HEK293 (cell line): Measurements from ENCODE around the gene PDE8B.

Source experiments
- CTCF ChIP-seq: fragments of 450-650 bp; formaldehyde crosslinking; IDR thresholded peaks from 2 replicates; pipeline ENCODE4 v1.5.1; 2016; ENCODE audit warnings: missing biosample characterization, missing genetic modification characterization
- TCF7L2 ChIP-seq: IDR thresholded peaks from 2 replicates; pipeline ENCODE4 v1.6.1; 2011; ENCODE audit warnings: low read depth, mild to moderate bottlenecking, inconsistent platforms, low read length, moderate library complexity, borderline replicate concordance
- YY1 ChIP-seq: fragments of 450-650 bp; formaldehyde crosslinking; IDR thresholded peaks from 2 replicates; pipeline ENCODE4 v1.5.1; 2018; ENCODE audit warnings: missing biosample characterization, missing genetic modification characterization
- ZNF174 ChIP-seq: fragments of 450-650 bp; formaldehyde crosslinking; IDR thresholded peaks from 2 replicates; pipeline ENCODE4 v1.5.0; 2017; ENCODE audit warnings: missing biosample characterization, mild to moderate bottlenecking, missing genetic modification characterization
- ZNF18 ChIP-seq: fragments of 450-650 bp; formaldehyde crosslinking; IDR thresholded peaks from 2 replicates; pipeline ENCODE4 v1.5.1; 2016; ENCODE audit warnings: missing biosample characterization, missing genetic modification characterization
- ZNF433 ChIP-seq: fragments of 450-650 bp; formaldehyde crosslinking; IDR thresholded peaks from 2 replicates; pipeline ENCODE4 v1.5.1; 2016; ENCODE audit warnings: missing biosample characterization, missing genetic modification characterization, low read depth
- ZNF558 ChIP-seq: fragments of 450-650 bp; formaldehyde crosslinking; IDR thresholded peaks from 2 replicates; pipeline ENCODE4 v1.5.1; 2016; ENCODE audit warnings: missing biosample characterization, missing genetic modification characterization
- ZNF660 ChIP-seq: fragments of 450-650 bp; IDR thresholded peaks from 2 replicates; pipeline ENCODE4 v1.5.1; 2018; ENCODE audit warnings: missing biosample characterization, mild to moderate bottlenecking, missing genetic modification characterization
- ZNF830 ChIP-seq: fragments of 450-650 bp; IDR thresholded peaks from 2 replicates; pipeline ENCODE4 v1.5.0; 2018; ENCODE audit warnings: missing biosample characterization, missing genetic modification characterization, low read depth, mild to moderate bottlenecking, moderate library complexity
- TF ChIP-seq, protein P1 (sequence below): fragments of 450-650 bp; formaldehyde crosslinking; IDR thresholded peaks from 2 replicates; pipeline ENCODE4 v1.5.1; 2016; ENCODE audit warnings: missing biosample characterization, missing genetic modification characterization
- TF ChIP-seq, protein P2 (sequence below): fragments of 450-650 bp; formaldehyde crosslinking; IDR thresholded peaks from 2 replicates; pipeline ENCODE4 v1.5.1; 2016; ENCODE audit warnings: missing biosample characterization, missing genetic modification characterization

- TF ChIP-seq CTCF (no peak), ZNF558 (tag by site-specific recombination) (no peak), ZNF830 (tag by site-specific recombination) (no peak), ZNF174 (no peak), ZNF18 (tag by site-specific recombination) (no peak), TCF7L2 (no peak), ZNF660 (tag by site-specific recombination) (no peak), YY1 (tag by site-specific recombination) (no peak), ZNF433 (tag by site-specific recombination) (no peak)
- TF ChIP-seq, protein P1, sequence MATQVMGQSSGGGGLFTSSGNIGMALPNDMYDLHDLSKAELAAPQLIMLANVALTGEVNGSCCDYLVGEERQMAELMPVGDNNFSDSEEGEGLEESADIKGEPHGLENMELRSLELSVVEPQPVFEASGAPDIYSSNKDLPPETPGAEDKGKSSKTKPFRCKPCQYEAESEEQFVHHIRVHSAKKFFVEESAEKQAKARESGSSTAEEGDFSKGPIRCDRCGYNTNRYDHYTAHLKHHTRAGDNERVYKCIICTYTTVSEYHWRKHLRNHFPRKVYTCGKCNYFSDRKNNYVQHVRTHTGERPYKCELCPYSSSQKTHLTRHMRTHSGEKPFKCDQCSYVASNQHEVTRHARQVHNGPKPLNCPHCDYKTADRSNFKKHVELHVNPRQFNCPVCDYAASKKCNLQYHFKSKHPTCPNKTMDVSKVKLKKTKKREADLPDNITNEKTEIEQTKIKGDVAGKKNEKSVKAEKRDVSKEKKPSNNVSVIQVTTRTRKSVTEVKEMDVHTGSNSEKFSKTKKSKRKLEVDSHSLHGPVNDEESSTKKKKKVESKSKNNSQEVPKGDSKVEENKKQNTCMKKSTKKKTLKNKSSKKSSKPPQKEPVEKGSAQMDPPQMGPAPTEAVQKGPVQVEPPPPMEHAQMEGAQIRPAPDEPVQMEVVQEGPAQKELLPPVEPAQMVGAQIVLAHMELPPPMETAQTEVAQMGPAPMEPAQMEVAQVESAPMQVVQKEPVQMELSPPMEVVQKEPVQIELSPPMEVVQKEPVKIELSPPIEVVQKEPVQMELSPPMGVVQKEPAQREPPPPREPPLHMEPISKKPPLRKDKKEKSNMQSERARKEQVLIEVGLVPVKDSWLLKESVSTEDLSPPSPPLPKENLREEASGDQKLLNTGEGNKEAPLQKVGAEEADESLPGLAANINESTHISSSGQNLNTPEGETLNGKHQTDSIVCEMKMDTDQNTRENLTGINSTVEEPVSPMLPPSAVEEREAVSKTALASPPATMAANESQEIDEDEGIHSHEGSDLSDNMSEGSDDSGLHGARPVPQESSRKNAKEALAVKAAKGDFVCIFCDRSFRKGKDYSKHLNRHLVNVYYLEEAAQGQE (tag by site-specific recombination), result no peak
- TF ChIP-seq, protein P2, sequence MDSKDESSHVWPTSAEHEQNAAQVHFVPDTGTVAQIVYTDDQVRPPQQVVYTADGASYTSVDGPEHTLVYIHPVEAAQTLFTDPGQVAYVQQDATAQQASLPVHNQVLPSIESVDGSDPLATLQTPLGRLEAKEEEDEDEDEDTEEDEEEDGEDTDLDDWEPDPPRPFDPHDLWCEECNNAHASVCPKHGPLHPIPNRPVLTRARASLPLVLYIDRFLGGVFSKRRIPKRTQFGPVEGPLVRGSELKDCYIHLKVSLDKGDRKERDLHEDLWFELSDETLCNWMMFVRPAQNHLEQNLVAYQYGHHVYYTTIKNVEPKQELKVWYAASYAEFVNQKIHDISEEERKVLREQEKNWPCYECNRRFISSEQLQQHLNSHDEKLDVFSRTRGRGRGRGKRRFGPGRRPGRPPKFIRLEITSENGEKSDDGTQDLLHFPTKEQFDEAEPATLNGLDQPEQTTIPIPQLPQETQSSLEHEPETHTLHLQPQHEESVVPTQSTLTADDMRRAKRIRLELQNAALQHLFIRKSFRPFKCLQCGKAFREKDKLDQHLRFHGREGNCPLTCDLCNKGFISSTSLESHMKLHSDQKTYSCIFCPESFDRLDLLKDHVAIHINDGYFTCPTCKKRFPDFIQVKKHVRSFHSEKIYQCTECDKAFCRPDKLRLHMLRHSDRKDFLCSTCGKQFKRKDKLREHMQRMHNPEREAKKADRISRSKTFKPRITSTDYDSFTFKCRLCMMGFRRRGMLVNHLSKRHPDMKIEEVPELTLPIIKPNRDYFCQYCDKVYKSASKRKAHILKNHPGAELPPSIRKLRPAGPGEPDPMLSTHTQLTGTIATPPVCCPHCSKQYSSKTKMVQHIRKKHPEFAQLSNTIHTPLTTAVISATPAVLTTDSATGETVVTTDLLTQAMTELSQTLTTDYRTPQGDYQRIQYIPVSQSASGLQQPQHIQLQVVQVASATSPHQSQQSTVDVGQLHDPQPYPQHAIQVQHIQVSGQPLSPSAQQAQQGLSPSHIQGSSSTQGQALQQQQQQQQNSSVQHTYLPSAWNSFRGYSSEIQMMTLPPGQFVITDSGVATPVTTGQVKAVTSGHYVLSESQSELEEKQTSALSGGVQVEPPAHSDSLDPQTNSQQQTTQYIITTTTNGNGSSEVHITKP (tag by site-specific recombination), result no peak
Measured at GRCh38 chr5:77306531-77306930, 96.1 kb downstream of the PDE8B start.
